Stimulated activated effector memory CD8-positive, alpha-beta T cell treated with anti-CD3 and anti-CD28 coated beads, Interleukin-12 subunit alpha, Interleukin-12 subunit beta, amount 100 ng/mL, for 72 hours (primary cell): ENCODE results near the gene RALB.

Experiments used
- ATAC-seq: fragments of 150-1000 bp; cut with Tn5 transposase; 2 replicates; pipeline ENCODE4 v1.10.0; 2021
- DNase-seq, 2 donors: peaks; one replicate each; pipeline ENCODE4 v3.0.0; 2021 to 2022; ENCODE audit warnings: low spot score in 2 of 2
- H3K27ac Mint-ChIP-seq: one replicate; pipeline ENCODE4 v1.8.0; 2022; ENCODE audit warnings: mild to moderate bottlenecking, mixed read lengths
- H3K36me3 Mint-ChIP-seq: one replicate; pipeline ENCODE4 v1.8.0; 2022; ENCODE audit warnings: mild to moderate bottlenecking, mixed read lengths
- H3K4me1 Mint-ChIP-seq: one replicate; pipeline ENCODE4 v1.8.0; 2022; ENCODE audit warnings: mixed read lengths
- H3K4me3 Mint-ChIP-seq: one replicate; pipeline ENCODE4 v1.8.0; 2022; ENCODE audit warnings: mild to moderate bottlenecking, mixed read lengths
- H3K9me3 Mint-ChIP-seq: one replicate; pipeline ENCODE4 v1.8.0; 2022; ENCODE audit warnings: mixed read lengths

Gene RALB

GRCh38 chr2:120221616-120222015 lies 31.0 kb upstream of the RALB start:
- ATAC-seq (no peak), DNase-seq (no peak)
- peaks cover 60% of the 10 kb centered on the region for H3K4me1 Mint-ChIP-seq
- H3K36me3 Mint-ChIP-seq = peaks cover 46% of the 10 kb centered on the region
- H3K4me3 Mint-ChIP-seq = peak overlapping the region; percentile 77
- no peaks in the 10 kb centered on the region for H3K9me3 Mint-ChIP-seq
- peak overlapping the region; percentile 90 for H3K27ac Mint-ChIP-seq

- DNase-seq (peak in 1 of 2 donors; percentile 62), ATAC-seq (no peak)
- H3K27ac Mint-ChIP-seq = peak overlapping the region; percentile 90
- no peaks in the 10 kb centered on the region for H3K9me3 Mint-ChIP-seq
- H3K4me3 Mint-ChIP-seq = peak overlapping the region; percentile 77
- peaks cover 64% of the 10 kb centered on the region for H3K4me1 Mint-ChIP-seq
- H3K36me3 Mint-ChIP-seq = peaks cover 45% of the 10 kb centered on the region
Measured at GRCh38 chr2:120222186-120223033, 30.2 kb upstream of the RALB start.

GRCh38 chr2:120223034-120223912 lies 29.4 kb upstream of the RALB start, which contains the start of gene TMEM185B:
Gene TMEM185B, minus strand, starts transcription at chr2:120223400. Its CDS starts 424 bp downstream, at chr2:120222976.
- DNase-seq (peak; percentile 90 to 95), ATAC-seq (peak; percentile 93)
- Mint-ChIP-seq H3K4me1 (peaks cover 72% of the 10 kb centered on the region), H3K27ac (peak within 1 kb of the TSS; percentile 90), H3K9me3 (no peaks in the 10 kb centered on the region), H3K4me3 (peak within 1 kb of the TSS; percentile 77), H3K36me3 (peaks cover 41% of the 10 kb centered on the region)

GRCh38 chr2:120224256-120224655 lies 28.4 kb upstream of the RALB start:
- Mint-ChIP-seq H3K36me3 (peaks cover 36% of the 10 kb centered on the region), H3K27ac (peak overlapping the region; percentile 90), H3K4me3 (peak overlapping the region; percentile 77), H3K9me3 (no peaks in the 10 kb centered on the region), H3K4me1 (peaks cover 71% of the 10 kb centered on the region)
- ATAC-seq (no peak), DNase-seq (no peak)

- ATAC-seq (no peak), DNase-seq (no peak)
- Mint-ChIP-seq H3K9me3 (no peaks in the 10 kb centered on the region), H3K4me1 (peaks cover 70% of the 10 kb centered on the region), H3K36me3 (peaks cover 37% of the 10 kb centered on the region), H3K27ac (peak overlapping the region; percentile 90), H3K4me3 (peak overlapping the region; percentile 77)
Measured at GRCh38 chr2:120224735-120225548, 27.7 kb upstream of the RALB start.

GRCh38 chr2:120225549-120226065 lies 27.0 kb upstream of the RALB start:
- Mint-ChIP-seq H3K9me3 (no peaks in the 10 kb centered on the region), H3K36me3 (peaks cover 37% of the 10 kb centered on the region), H3K27ac (no peak overlapping the region), H3K4me1 (peaks cover 68% of the 10 kb centered on the region), H3K4me3 (no peak overlapping the region)
- DNase-seq = no peak
- ATAC-seq = no peak

GRCh38 chr2:120226316-120226715 lies 26.3 kb upstream of the RALB start:
- Mint-ChIP-seq H3K27ac (peak overlapping the region; percentile 76), H3K4me1 (peaks cover 68% of the 10 kb centered on the region)

GRCh38 chr2:120227111-120227991 lies 25.3 kb upstream of the RALB start:
- Mint-ChIP-seq H3K9me3 (no peaks in the 10 kb centered on the region), H3K36me3 (peaks cover 28% of the 10 kb centered on the region)

More at GRCh38 chr2:120226316-120226715, 26.3 kb upstream of the RALB start:
- Mint-ChIP-seq H3K9me3 (no peaks in the 10 kb centered on the region), H3K36me3 (peaks cover 37% of the 10 kb centered on the region), H3K4me3 (no peak overlapping the region)
- DNase-seq = no peak
- no peak for ATAC-seq

GRCh38 chr2:120228503-120228902 lies 24.1 kb upstream of the RALB start:
- H3K4me3 Mint-ChIP-seq = no peak overlapping the region
- no peak for DNase-seq
- H3K27ac Mint-ChIP-seq = no peak overlapping the region
- H3K9me3 Mint-ChIP-seq = no peaks in the 10 kb centered on the region
- H3K36me3 Mint-ChIP-seq = peaks cover 29% of the 10 kb centered on the region
- no peak for ATAC-seq
- H3K4me1 Mint-ChIP-seq = peaks cover 65% of the 10 kb centered on the region

More at GRCh38 chr2:120227111-120227991, 25.3 kb upstream of the RALB start:
- ATAC-seq = no peak
- no peak for DNase-seq
- no peak overlapping the region for H3K4me3 Mint-ChIP-seq
- H3K27ac Mint-ChIP-seq = peak overlapping the region; percentile 76
- H3K4me1 Mint-ChIP-seq = peaks cover 59% of the 10 kb centered on the region

- H3K4me3 Mint-ChIP-seq = no peak overlapping the region
- DNase-seq (no peak), ATAC-seq (no peak)
- no peak overlapping the region for H3K27ac Mint-ChIP-seq
- H3K4me1 Mint-ChIP-seq = peaks cover 59% of the 10 kb centered on the region
- H3K9me3 Mint-ChIP-seq = no peaks in the 10 kb centered on the region
- peaks cover 24% of the 10 kb centered on the region for H3K36me3 Mint-ChIP-seq
Measured at GRCh38 chr2:120229341-120229740, 23.3 kb upstream of the RALB start.

- Mint-ChIP-seq H3K4me3 (peak overlapping the region; percentile 88), H3K27ac (peak overlapping the region; percentile 97), H3K9me3 (no peaks in the 10 kb centered on the region), H3K36me3 (peaks cover 22% of the 10 kb centered on the region), H3K4me1 (peaks cover 53% of the 10 kb centered on the region)
- ATAC-seq = no peak
- no peak for DNase-seq
Measured at GRCh38 chr2:120230515-120231471, 21.9 kb upstream of the RALB start.

- Mint-ChIP-seq H3K36me3 (peaks cover 22% of the 10 kb centered on the region), H3K4me3 (peak overlapping the region; percentile 88), H3K9me3 (no peaks in the 10 kb centered on the region)
Measured at GRCh38 chr2:120231564-120231973, 21.1 kb upstream of the RALB start.

More at GRCh38 chr2:120231564-120231973, 21.1 kb upstream of the RALB start:
- ATAC-seq (peak; percentile 67), DNase-seq (no peak)
- Mint-ChIP-seq H3K27ac (peak overlapping the region; percentile 97), H3K4me1 (peaks cover 47% of the 10 kb centered on the region)
